HG03280 (cell line): ENCODE results near the gene A3GALT2.

Source experiments
- ATAC-seq: cut with Tn5 transposase; IDR thresholded peaks from one replicate; pipeline ENCODE4 v1.9.1; 2021; ENCODE audit warnings: mild to moderate bottlenecking, moderate library complexity; ENCODE audit not compliant: unreplicated experiment

Gene A3GALT2

GRCh38 chr1:33332881-33333280, 12.0 kb upstream of the A3GALT2 start:
- ATAC-seq: no peak

- no peak for ATAC-seq
Measured at GRCh38 chr1:33332357-33332789, 11.5 kb upstream of the A3GALT2 start.

GRCh38 chr1:33331444-33332356, 10.8 kb upstream of the A3GALT2 start:
- ATAC-seq: no peak

GRCh38 chr1:33330906-33331305, 10.0 kb upstream of the A3GALT2 start:
- no peak for ATAC-seq

GRCh38 chr1:33330361-33330890, 9.5 kb upstream of the A3GALT2 start:
- ATAC-seq: no peak

- ATAC-seq: no peak
Measured at GRCh38 chr1:33329600-33330305, 8.9 kb upstream of the A3GALT2 start.

- ATAC-seq: no peak
Measured at GRCh38 chr1:33328817-33329216, 7.9 kb upstream of the A3GALT2 start.

- ATAC-seq: no peak
Measured at GRCh38 chr1:33327587-33328325, 6.9 kb upstream of the A3GALT2 start.

- ATAC-seq: no peak
Measured at GRCh38 chr1:33326785-33327184, 5.9 kb upstream of the A3GALT2 start.

- ATAC-seq: no peak
Measured at GRCh38 chr1:33324677-33325575, 4.0 kb upstream of the A3GALT2 start.

- ATAC-seq: no peak
Measured at GRCh38 chr1:33323663-33324477, 3.0 kb upstream of the A3GALT2 start.

- ATAC-seq: no peak
Measured at GRCh38 chr1:33322870-33323585, 2.1 kb upstream of the A3GALT2 start.

GRCh38 chr1:33322109-33322508, 1.2 kb upstream of the A3GALT2 start:
- ATAC-seq: no peak

- ATAC-seq: no peak
Measured at GRCh38 chr1:33321178-33321577, 280 bp upstream of the A3GALT2 start.

- ATAC-seq: no peak
Measured at GRCh38 chr1:33319949-33320618, 814 bp downstream of the A3GALT2 start.

- ATAC-seq: no peak
Measured at GRCh38 chr1:33319186-33319948, 1.5 kb downstream of the A3GALT2 start.

GRCh38 chr1:33317946-33318345, 3.0 kb downstream of the A3GALT2 start:
- ATAC-seq: no peak
